OCI-LY1 (cell line): ENCODE results near the gene TBC1D7.

Experiments
- H2AFZ ChIP-seq: fragments of 200-600 bp; sonication (generic), shearing (Covaris generic); 2 replicates; pipeline ENCODE4 v1.6.0; 2014; ENCODE audit warnings: antibody characterized with exemption, mild to moderate bottlenecking, low read length
- H3F3A ChIP-seq: fragments of 200-600 bp; sonication (generic), shearing (Covaris generic); 2 replicates; pipeline ENCODE4 v1.6.0; 2014; ENCODE audit warnings: mild to moderate bottlenecking, antibody characterized with exemption, low read length, moderate library complexity; ENCODE audit not compliant: insufficient read depth
- H3K27ac ChIP-seq: fragments of 200-600 bp; sonication (generic); 2 replicates; pipeline ENCODE4 v1.5.1; 2014; ENCODE audit warnings: low read length, mixed run types, mild to moderate bottlenecking, low read depth; ENCODE audit not compliant: poor library complexity, severe bottlenecking
- H3K27me3 ChIP-seq: fragments of 200-600 bp; sonication (generic); 2 replicates; pipeline ENCODE4 v1.6.0; 2014; ENCODE audit warnings: antibody characterized with exemption, mild to moderate bottlenecking, low read length, moderate library complexity; ENCODE audit not compliant: insufficient read depth
- H3K36me3 ChIP-seq: fragments of 200-600 bp; sonication (generic); 2 replicates; pipeline ENCODE4 v1.6.1; 2014; ENCODE audit warnings: mild to moderate bottlenecking, antibody characterized with exemption, low read length, moderate library complexity, mixed read lengths; ENCODE audit not compliant: insufficient read depth
- H3K4me1 ChIP-seq: fragments of 200-600 bp; sonication (generic); 2 replicates; pipeline ENCODE4 v1.5.1; 2014; ENCODE audit warnings: mild to moderate bottlenecking, low read length, moderate library complexity; ENCODE audit not compliant: insufficient read depth, severe bottlenecking
- H3K4me2 ChIP-seq: fragments of 200-600 bp; sonication (generic), shearing (Covaris generic); 2 replicates; pipeline ENCODE4 v1.6.1; 2014; ENCODE audit warnings: low read length
- H3K4me3 ChIP-seq: fragments of 200-600 bp; sonication (generic); 2 replicates; pipeline ENCODE4 v1.5.1; 2014; ENCODE audit warnings: low read length, low read depth, mild to moderate bottlenecking, mixed read lengths; ENCODE audit not compliant: poor library complexity, severe bottlenecking
- H3K79me2 ChIP-seq: fragments of 200-600 bp; shearing (Covaris generic); 2 replicates; pipeline ENCODE4 v1.6.1; 2016; ENCODE audit warnings: mixed run types, low read length, mixed read lengths; ENCODE audit not compliant: insufficient read depth
- H3K9ac ChIP-seq: fragments of 200-600 bp; sonication (generic), shearing (Covaris generic); 2 replicates; pipeline ENCODE4 v1.6.1; 2014; ENCODE audit warnings: mild to moderate bottlenecking, low read length, mixed read lengths
- H3K9me2 ChIP-seq: fragments of 200-600 bp; sonication (generic), shearing (Covaris generic); 2 replicates; pipeline ENCODE4 v1.6.1; 2014; ENCODE audit warnings: low read depth, mild to moderate bottlenecking, low read length, mixed read lengths
- H3K9me3 ChIP-seq: fragments of 200-600 bp; shearing (Covaris generic); 2 replicates; pipeline ENCODE4 v1.6.1; 2014; ENCODE audit warnings: low read length, mixed read lengths
- H4K20me1 ChIP-seq: fragments of 200-600 bp; sonication (generic), shearing (Covaris generic); 2 replicates; pipeline ENCODE4 v1.6.0; 2016; ENCODE audit warnings: mild to moderate bottlenecking, low read length; ENCODE audit not compliant: insufficient read depth
- CTCF ChIP-seq: fragments of 200-600 bp; sonication (generic), shearing (Covaris generic); IDR thresholded peaks from 2 replicates; pipeline ENCODE4 v1.5.1; 2017; ENCODE audit warnings: mild to moderate bottlenecking, antibody characterized with exemption, low read length, moderate library complexity, mixed read lengths
- EZH2 ChIP-seq: fragments of 200-600 bp; sonication (generic), shearing (Covaris generic); IDR thresholded peaks from 2 replicates; pipeline ENCODE4 v1.8.0; 2017; ENCODE audit warnings: borderline replicate concordance, mixed run types, mild to moderate bottlenecking, antibody characterized with exemption, low read length, moderate library complexity, mixed read lengths

The TBC1D7 gene

DNA sequence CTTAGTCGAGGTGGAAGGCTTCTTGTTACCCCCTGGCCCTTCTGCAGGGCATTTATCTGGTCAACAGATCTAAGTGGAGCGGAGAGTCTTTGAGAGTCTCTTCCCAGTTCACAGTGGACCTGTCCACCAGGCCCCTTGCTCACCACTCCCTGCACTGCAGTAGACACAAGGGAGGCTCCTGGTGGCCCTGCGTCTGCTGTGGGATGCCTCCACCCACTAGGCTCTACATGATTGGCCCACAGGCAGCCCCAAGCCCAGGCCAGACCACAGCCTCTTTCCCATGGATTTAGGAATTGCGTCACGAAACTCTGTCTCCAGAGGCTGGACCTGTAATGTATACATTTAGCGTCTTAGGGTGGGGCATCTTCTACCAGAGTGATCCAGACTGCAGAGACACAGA lies 28.4 kb downstream of the TBC1D7 start:
- no peaks in the 10 kb centered on the region for H3K9me2 ChIP-seq
- no peaks in the 10 kb centered on the region for H3K9me3 ChIP-seq
- H3K79me2 ChIP-seq, result no peaks in the 10 kb centered on the region
- H2AFZ ChIP-seq, result no peak overlapping the region
- H3K4me3 ChIP-seq, result no peak overlapping the region
- peaks cover 13% of the 10 kb centered on the region for H3K36me3 ChIP-seq
- no peak overlapping the region for H3K4me2 ChIP-seq
- H3K27ac ChIP-seq, result no peak overlapping the region
- TF ChIP-seq CTCF, result no peak
- no peak for TF ChIP-seq EZH2
- H3K9ac ChIP-seq, result no peak overlapping the region
- H3F3A ChIP-seq, result no peaks in the 10 kb centered on the region
- H3K27me3 ChIP-seq, result no peaks in the 10 kb centered on the region
- peaks cover 35% of the 10 kb centered on the region for H3K4me1 ChIP-seq
- no peaks in the 10 kb centered on the region for H4K20me1 ChIP-seq

DNA sequence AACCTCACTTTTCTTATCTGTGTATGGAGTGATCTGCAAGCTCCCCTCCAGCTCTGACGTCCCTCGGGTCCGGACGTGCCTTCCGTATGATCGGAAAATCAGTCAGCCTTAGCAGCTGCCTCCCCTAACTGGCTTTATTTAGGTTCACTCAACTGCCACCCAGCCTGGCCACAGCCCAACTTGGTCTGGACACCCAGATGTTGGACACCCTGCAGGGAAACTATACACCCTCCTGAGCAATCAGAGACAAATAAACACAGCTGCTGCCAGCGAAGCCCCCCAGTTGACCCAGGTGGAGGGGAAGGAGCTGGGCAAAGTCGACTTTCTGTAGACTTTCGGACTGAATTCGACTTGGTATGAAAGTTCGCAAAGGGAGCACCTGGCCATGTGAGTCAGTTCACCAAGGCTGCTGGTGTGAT lies 28.9 kb downstream of the TBC1D7 start:
- TF ChIP-seq CTCF (no peak), EZH2 (no peak)
- Histone ChIP-seq H3K79me2 (no peaks in the 10 kb centered on the region), H4K20me1 (no peaks in the 10 kb centered on the region), H3F3A (no peaks in the 10 kb centered on the region), H3K9me2 (no peaks in the 10 kb centered on the region), H3K36me3 (peaks cover 15% of the 10 kb centered on the region), H3K27ac (no peak overlapping the region), H3K4me3 (no peak overlapping the region), H3K4me1 (peaks cover 30% of the 10 kb centered on the region), H3K9ac (no peak overlapping the region), H3K9me3 (no peaks in the 10 kb centered on the region), H3K27me3 (no peaks in the 10 kb centered on the region), H2AFZ (no peak overlapping the region), H3K4me2 (no peak overlapping the region)

- no peaks in the 10 kb centered on the region for H3K27me3 ChIP-seq
These were observed 29.9 kb downstream of the TBC1D7 start for GRCh38 chr6:13298446-13298845.

More at GRCh38 chr6:13298446-13298845, 29.9 kb downstream of the TBC1D7 start:
- Histone ChIP-seq H3K36me3 (peaks cover 18% of the 10 kb centered on the region), H4K20me1 (no peaks in the 10 kb centered on the region), H3K27ac (no peak overlapping the region), H3K9me3 (no peaks in the 10 kb centered on the region), H3K79me2 (no peaks in the 10 kb centered on the region), H2AFZ (no peak overlapping the region), H3K4me2 (no peak overlapping the region), H3K9ac (no peak overlapping the region), H3K9me2 (no peaks in the 10 kb centered on the region), H3K4me3 (no peak overlapping the region), H3K4me1 (peaks cover 20% of the 10 kb centered on the region), H3F3A (no peaks in the 10 kb centered on the region)
- no peak for TF ChIP-seq CTCF
- no peak for TF ChIP-seq EZH2
